DND-41 (cell line): Measurements from ENCODE around the gene CDH12.

Source experiments
- CTCF ChIP-seq: IDR thresholded peaks from 2 replicates; pipeline ENCODE4 v1.5.1; 2012; ENCODE audit warnings: borderline replicate concordance, low read length, moderate library complexity, mild to moderate bottlenecking; ENCODE audit not compliant: poor library complexity, severe bottlenecking; ENCODE audit errors: extremely low read depth
- EZH2 ChIP-seq: IDR thresholded peaks from 3 replicates; pipeline ENCODE4 v1.6.1; 2012; ENCODE audit warnings: borderline replicate concordance, low read depth, mild to moderate bottlenecking, moderate library complexity, low read length, inconsistent platforms; ENCODE audit not compliant: severe bottlenecking

- TF ChIP-seq CTCF (no peak), EZH2 (no peak)
Observed at GRCh38 chr5:22728610-22729009, 124.5 kb downstream of the CDH12 start.
